Large intestine (tissue), 3 donors: Measurements from ENCODE around the gene RGS8. TPM values are rescaled to one million over a fixed set of nuclear protein-coding genes. Genes with fewer than 3 reads are reported as not detected.

Experiments used
- DNase-seq, 2 donors: peaks; one replicate each; pipeline versions ENCODE4 v3.0.0 to v3.0.0-alpha.2; 2013
- H3K27ac ChIP-seq: one replicate; pipeline ENCODE4 v1.5.1; 2013; ENCODE audit warnings: low read length
- H3K27me3 ChIP-seq: 2 replicates; pipeline ENCODE4 v1.6.1; 2013; ENCODE audit warnings: low read length; ENCODE audit not compliant: control insufficient read depth, insufficient read depth
- H3K36me3 ChIP-seq: 2 replicates; pipeline ENCODE4 v1.6.1; 2013; ENCODE audit warnings: low read length; ENCODE audit not compliant: control insufficient read depth, insufficient read depth
- H3K4me1 ChIP-seq: one replicate; pipeline ENCODE4 v1.6.1; 2013; ENCODE audit warnings: low read length; ENCODE audit not compliant: control insufficient read depth, insufficient read depth
- H3K4me3 ChIP-seq: one replicate; pipeline ENCODE4 v1.5.1; 2013; ENCODE audit warnings: low read length
- H3K9me3 ChIP-seq: one replicate; pipeline ENCODE4 v1.6.1; 2013; ENCODE audit warnings: mild to moderate bottlenecking, low read depth, low read length, moderate library complexity; ENCODE audit not compliant: control insufficient read depth
- whole genome bisulfite sequencing: methylation state at CpG from one replicate; pipeline ENCODE4 v1.1.5; 2013; ENCODE audit warnings: low lambda C conversion rate; ENCODE audit not compliant: insufficient coverage; 5-methylcytosine and 5-hydroxymethylcytosine counted together
- polyA plus RNA-seq: library from polyadenylated mRNA; unstranded; fragments of 120-200 nt; gene quantifications from one replicate; pipeline ENCODE4 v1.2.1, GENCODE V29; 2013

Gene RGS8
- polyA plus RNA-seq, 1 donor, result 0.19 TPM

DNA sequence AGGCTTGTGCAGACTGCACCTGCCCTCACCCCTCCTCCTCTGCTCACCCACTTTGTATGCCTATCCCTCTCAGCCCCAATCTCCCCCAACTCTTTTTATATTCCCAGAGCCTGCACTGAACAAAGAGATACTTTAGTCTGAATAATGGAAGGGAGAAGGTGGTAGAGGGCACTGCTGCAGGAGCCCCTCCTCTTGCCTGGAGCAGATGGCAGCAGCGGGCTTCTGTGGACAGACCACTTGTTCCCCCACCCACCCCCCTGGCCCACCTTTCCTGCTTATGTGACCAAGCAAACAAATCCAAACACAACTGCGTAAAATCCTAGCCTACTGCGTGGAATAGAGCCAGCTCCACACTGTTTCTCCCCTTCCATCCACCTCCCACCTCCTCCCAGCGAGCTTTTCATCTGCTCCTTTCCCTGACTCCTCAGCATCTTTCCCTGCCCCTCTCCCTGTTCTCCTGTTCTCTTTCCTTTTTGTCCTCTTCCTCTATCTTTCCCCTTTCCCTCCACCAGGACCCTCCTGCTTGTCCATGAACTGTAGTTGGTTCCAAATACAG is 27.5 kb downstream of the RGS8 start:
- Histone ChIP-seq H3K27me3 (no peaks in the 10 kb centered on the region), H3K27ac (no peak overlapping the region), H3K9me3 (no peaks in the 10 kb centered on the region), H3K4me3 (no peak overlapping the region), H3K4me1 (no peaks in the 10 kb centered on the region), H3K36me3 (no peaks in the 10 kb centered on the region)
- DNase-seq, result no peak
- WGBS, result 47% methylated on average over 3 of the region's 4 CpGs

DNA sequence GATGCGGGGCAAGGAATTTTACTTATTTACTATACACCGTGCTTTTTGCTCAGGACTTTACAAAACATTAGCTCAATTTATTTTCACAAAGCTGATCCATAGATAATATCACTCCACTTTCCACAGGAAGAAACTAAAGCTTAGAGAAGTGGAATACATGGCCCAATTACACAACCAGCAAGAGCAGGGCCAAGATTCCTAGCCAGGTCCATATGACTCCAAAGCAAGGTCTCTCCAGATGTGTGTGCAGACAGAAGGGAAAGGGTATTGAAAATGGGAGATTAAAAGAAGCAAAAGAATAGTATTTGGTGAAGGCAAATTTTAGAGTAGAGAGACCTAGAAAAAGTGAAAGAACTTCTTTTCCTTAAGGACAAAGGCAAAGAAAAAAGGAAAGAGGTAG is 30.4 kb downstream of the RGS8 start:
- H3K27ac ChIP-seq, result no peak overlapping the region
- no peaks in the 10 kb centered on the region for H3K4me1 ChIP-seq
- no peak overlapping the region for H3K4me3 ChIP-seq
- no peaks in the 10 kb centered on the region for H3K9me3 ChIP-seq
- no peaks in the 10 kb centered on the region for H3K36me3 ChIP-seq
- H3K27me3 ChIP-seq, result peaks cover 2% of the 10 kb centered on the region
- no CpG with 5 or more reads among the region's 2 CpGs for WGBS
- DNase-seq, result no peak

DNA sequence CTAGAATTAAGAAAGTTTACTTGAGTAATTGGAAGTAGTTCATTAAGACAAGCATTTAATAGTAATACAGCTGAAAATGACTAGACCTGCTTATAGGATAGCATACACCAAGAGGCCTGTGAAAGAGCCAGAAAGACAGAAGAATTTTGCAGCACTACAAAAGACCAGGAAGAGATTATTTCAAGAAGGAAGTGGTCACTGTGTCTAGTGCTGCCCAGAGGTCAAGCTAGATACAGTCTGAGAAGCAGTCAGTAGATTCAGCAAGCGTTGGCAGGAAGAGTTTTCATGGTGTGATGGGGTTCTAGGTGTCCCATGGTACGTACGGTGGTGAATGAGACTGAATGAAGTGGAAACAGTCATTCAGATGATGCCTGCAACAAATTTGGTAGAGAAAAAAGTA is 31.5 kb downstream of the RGS8 start:
- Histone ChIP-seq H3K9me3 (no peaks in the 10 kb centered on the region), H3K36me3 (no peaks in the 10 kb centered on the region), H3K4me3 (no peak overlapping the region), H3K27me3 (peaks cover 2% of the 10 kb centered on the region), H3K4me1 (no peaks in the 10 kb centered on the region), H3K27ac (no peak overlapping the region)
- no CpG with 5 or more reads among the region's 3 CpGs for WGBS
- no peak for DNase-seq

DNA sequence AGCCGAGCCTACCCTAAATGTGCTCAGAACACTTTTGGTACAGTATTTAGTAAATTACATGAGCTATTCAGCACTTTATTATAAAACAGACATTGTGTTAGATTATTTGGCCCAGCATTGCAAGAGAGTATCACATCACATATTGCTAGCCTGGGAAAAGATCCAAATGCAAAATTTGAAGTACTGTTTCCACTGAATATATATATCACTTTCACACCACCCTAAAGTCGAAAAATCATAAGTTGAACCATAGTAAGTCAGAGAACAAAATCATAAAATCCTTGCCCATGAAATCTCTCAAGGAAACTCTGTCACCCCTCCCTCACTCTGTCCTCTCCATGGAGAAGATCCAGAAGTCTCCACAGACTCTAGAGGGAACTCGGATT is 33.1 kb downstream of the RGS8 start:
- H3K27ac ChIP-seq, result no peak overlapping the region
- WGBS, result no CpG with 5 or more reads among the region's 3 CpGs
- no peaks in the 10 kb centered on the region for H3K9me3 ChIP-seq
- H3K27me3 ChIP-seq, result peaks cover 2% of the 10 kb centered on the region
- H3K4me1 ChIP-seq, result no peaks in the 10 kb centered on the region
- H3K36me3 ChIP-seq, result no peaks in the 10 kb centered on the region
- no peak overlapping the region for H3K4me3 ChIP-seq
- DNase-seq, result no peak

DNA sequence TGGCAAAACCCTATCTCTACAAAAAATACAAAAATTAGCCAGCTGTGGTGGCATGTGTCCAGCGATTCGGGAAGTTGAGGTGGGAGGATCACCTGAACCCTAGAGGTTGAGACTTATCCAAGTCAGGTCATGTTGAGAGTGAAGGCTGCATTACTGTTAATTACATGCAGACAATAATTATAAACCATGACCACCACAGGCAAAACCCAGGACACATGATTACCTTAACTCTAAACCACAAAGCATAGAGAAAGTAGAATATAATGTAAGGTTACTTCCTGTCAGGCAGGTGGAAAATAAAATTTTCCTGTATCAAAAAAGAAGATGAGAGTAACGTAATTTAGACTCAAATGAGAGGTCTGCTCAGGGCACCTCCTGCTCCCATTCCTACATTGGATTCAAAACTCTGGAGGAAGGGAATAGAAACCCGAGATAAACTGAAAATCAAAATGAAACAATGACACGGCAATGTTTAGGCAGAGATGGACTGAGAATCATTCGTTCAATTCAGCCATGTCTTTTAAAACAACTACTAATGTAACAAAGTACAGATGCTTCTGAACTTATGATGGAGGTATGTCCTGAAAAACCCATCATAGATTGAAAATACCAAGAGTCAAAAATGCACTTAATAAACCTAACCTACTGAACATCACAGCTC is 33.6 kb downstream of the RGS8 start:
- Histone ChIP-seq H3K27ac (no peak overlapping the region), H3K4me1 (no peaks in the 10 kb centered on the region), H3K27me3 (peaks cover 2% of the 10 kb centered on the region), H3K36me3 (no peaks in the 10 kb centered on the region), H3K9me3 (no peaks in the 10 kb centered on the region), H3K4me3 (no peak overlapping the region)
- no peak for DNase-seq
- WGBS, result 89% methylated on average over 3 of the region's 6 CpGs

DNA sequence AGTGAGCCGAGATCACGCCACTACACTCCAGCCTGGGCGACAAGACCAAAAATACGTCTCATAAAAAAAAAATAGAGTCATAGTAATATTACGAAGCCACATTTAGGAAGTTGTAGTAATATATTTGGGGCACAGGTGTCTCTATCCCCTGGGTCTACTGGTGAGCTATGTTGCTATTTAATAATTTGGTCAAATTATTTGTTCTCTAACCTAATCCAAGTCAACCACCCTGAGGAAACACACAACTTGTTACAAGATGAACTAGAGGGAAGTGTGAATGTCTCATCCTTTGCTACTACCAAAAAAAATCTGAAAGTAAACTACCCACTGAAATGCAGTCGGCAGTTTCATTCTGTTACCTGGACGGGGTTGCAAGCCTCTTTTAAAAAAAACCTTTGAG is 35.3 kb downstream of the RGS8 start:
- Histone ChIP-seq H3K9me3 (no peaks in the 10 kb centered on the region), H3K36me3 (no peaks in the 10 kb centered on the region), H3K27ac (no peak overlapping the region), H3K4me1 (no peaks in the 10 kb centered on the region), H3K27me3 (peaks cover 2% of the 10 kb centered on the region), H3K4me3 (no peak overlapping the region)
- WGBS, result no CpG with 5 or more reads among the region's 7 CpGs
- no peak for DNase-seq

DNA sequence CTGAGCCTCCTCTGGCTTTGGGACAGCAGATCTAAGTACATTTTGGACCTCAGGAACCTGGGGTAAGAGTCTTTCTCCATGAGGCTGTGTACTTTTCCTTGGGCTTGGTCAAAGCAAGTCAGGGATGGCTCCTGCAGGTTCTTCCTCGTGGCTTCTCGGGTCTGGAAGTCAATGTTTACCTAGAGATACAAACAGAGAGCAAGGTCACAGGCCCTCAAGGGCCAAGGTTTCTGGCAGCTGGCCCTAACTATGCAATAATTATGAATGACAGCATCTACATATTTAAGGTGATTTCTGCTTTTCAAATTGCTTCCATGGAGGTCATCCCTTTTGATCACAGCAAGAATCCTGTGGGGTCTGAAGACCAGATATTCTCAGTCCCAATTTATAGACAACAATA is 37.6 kb downstream of the RGS8 start:
- no peaks in the 10 kb centered on the region for H3K36me3 ChIP-seq
- WGBS, result no CpG with 5 or more reads among the region's 2 CpGs
- peaks cover 1% of the 10 kb centered on the region for H3K27me3 ChIP-seq
- H3K27ac ChIP-seq, result no peak overlapping the region
- DNase-seq, result no peak
- no peaks in the 10 kb centered on the region for H3K9me3 ChIP-seq
- H3K4me1 ChIP-seq, result no peaks in the 10 kb centered on the region
- no peak overlapping the region for H3K4me3 ChIP-seq

DNA sequence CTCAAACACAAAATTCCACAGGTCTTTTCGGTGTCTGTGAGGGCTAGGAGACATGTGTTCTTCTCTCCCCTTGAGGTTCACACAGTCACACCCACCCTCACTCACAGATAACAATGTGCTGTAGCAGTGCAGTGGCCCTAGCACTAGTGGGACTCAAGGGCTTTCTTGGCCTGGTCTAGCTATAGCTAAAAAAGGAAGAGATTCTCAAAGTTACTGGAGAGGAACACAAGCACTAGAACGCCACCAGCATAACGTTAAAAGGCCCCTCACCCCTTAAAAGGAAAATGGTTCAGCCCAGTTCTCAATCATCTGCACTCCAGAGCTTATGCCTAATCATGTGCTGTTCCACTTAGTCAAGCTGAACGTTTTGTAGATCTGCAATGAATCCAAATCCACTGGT is 39.5 kb downstream of the RGS8 start:
- Histone ChIP-seq H3K27ac (no peak overlapping the region), H3K36me3 (no peaks in the 10 kb centered on the region), H3K4me3 (no peak overlapping the region), H3K9me3 (no peaks in the 10 kb centered on the region), H3K27me3 (no peaks in the 10 kb centered on the region), H3K4me1 (no peaks in the 10 kb centered on the region)
- no CpG with 5 or more reads among the region's 4 CpGs for WGBS
- no peak for DNase-seq

DNA sequence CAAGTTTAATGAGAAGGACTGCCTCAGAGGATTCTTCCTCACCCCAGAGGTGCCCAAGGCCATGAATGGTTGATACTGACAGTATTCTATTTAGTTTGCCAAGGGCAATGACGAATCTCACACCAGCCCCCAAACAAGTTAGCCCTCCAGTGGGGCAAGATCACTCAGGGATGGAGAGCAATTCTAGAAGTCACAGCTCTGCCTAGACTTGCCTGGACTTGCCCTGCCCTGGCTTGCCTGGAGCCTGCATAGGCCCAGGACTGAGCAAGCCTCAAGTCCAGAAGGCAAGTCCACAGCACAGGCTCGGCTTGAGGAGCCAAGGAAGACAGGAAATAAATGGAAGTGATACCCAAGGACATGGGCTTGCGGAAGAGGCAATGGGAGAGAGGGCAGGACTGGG is 40.7 kb downstream of the RGS8 start:
- H3K27me3 ChIP-seq, result no peaks in the 10 kb centered on the region
- H3K9me3 ChIP-seq, result no peaks in the 10 kb centered on the region
- no peak overlapping the region for H3K27ac ChIP-seq
- no peaks in the 10 kb centered on the region for H3K36me3 ChIP-seq
- H3K4me1 ChIP-seq, result no peaks in the 10 kb centered on the region
- DNase-seq, result no peak
- WGBS, result no CpG with 5 or more reads among the region's 3 CpGs
- no peak overlapping the region for H3K4me3 ChIP-seq

DNA sequence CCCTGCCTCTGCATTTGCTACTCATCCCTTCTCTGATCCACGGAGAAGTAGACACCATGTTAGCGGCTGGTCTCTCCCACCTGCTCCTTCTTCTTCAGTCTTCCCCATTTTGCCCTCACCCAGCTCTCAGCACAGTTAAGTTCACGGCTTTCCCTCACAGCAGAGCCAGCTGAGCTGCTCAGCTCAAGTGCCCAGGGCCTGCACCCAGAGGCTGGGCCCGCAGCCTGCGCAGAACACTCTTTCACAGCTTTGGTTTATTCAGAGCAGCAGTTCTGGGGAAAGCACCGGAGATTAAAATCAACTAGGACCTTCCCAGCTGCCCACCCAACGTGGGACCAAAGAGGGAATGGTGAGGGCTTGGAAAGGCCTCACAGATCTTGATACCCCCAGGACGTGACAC is 41.9 kb downstream of the RGS8 start:
- no peak overlapping the region for H3K4me3 ChIP-seq
- no peaks in the 10 kb centered on the region for H3K27me3 ChIP-seq
- no peaks in the 10 kb centered on the region for H3K9me3 ChIP-seq
- no peaks in the 10 kb centered on the region for H3K36me3 ChIP-seq
- WGBS, result no CpG with 5 or more reads among the region's 8 CpGs
- no peaks in the 10 kb centered on the region for H3K4me1 ChIP-seq
- H3K27ac ChIP-seq, result no peak overlapping the region
- DNase-seq, result no peak

DNA sequence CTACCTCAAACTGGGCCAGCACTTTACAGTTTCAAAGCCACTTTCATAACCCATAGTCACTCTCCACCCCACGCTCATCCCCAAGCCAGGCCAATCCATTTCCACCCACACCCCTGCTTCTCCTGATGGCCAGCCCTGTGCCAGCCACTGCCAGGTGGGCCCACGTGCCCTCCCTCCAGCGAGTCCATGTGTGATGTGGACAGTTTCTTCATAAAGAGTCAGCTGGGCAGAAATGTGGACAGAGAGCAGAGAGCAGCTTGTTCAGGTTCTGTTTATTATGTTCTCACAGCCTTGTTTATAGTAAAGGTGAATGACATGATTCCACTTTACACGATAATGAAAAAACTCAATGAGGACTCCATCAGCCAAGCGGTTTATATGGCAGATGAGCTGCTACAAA is 42.8 kb downstream of the RGS8 start:
- DNase-seq, result no peak

More for the DNA sequence above, 42.8 kb downstream of the RGS8 start:
- Histone ChIP-seq H3K36me3 (no peaks in the 10 kb centered on the region), H3K4me3 (no peak overlapping the region), H3K27ac (no peak overlapping the region), H3K9me3 (no peaks in the 10 kb centered on the region), H3K4me1 (no peaks in the 10 kb centered on the region), H3K27me3 (peaks cover 3% of the 10 kb centered on the region)
- WGBS, result 100% methylated on average over 1 of the region's 5 CpGs
